HG03280 (cell line): ENCODE results near the gene PAK6.

Experiments
- ATAC-seq: cut with Tn5 transposase; IDR thresholded peaks from one replicate; pipeline ENCODE4 v1.9.1; 2021; ENCODE audit warnings: mild to moderate bottlenecking, moderate library complexity; ENCODE audit not compliant: unreplicated experiment

Gene PAK6

GRCh38 chr15:40241269-40242212, 2.7 kb downstream of the PAK6 start:
- ATAC-seq, result no peak

GRCh38 chr15:40242213-40242599, 3.3 kb downstream of the PAK6 start:
- ATAC-seq, result no peak

- ATAC-seq, result no peak
Measured at GRCh38 chr15:40242601-40243000, 3.7 kb downstream of the PAK6 start.

GRCh38 chr15:40243126-40243810, 4.4 kb downstream of the PAK6 start:
- no peak for ATAC-seq

- ATAC-seq, result no peak
Measured at GRCh38 chr15:40244961-40245523, 6.2 kb downstream of the PAK6 start.

- no peak for ATAC-seq
Measured at GRCh38 chr15:40245666-40246450, 7.0 kb downstream of the PAK6 start.

GRCh38 chr15:40246496-40247280, 7.8 kb downstream of the PAK6 start:
- ATAC-seq, result no peak

- ATAC-seq, result no peak
Measured at GRCh38 chr15:40247406-40247971, 8.6 kb downstream of the PAK6 start.

GRCh38 chr15:40248006-40248783, 9.3 kb downstream of the PAK6 start:
- ATAC-seq, result no peak

GRCh38 chr15:40249477-40250303, 10.8 kb downstream of the PAK6 start:
- no peak for ATAC-seq

- ATAC-seq, result no peak
Measured at GRCh38 chr15:40250304-40250656, 11.4 kb downstream of the PAK6 start.

GRCh38 chr15:40250771-40251483, 12.1 kb downstream of the PAK6 start:
- ATAC-seq, result no peak

- no peak for ATAC-seq
Measured at GRCh38 chr15:40251486-40252140, 12.8 kb downstream of the PAK6 start.

- no peak for ATAC-seq
Measured at GRCh38 chr15:40252141-40252437, 13.2 kb downstream of the PAK6 start.

- ATAC-seq, result no peak
Measured at GRCh38 chr15:40252438-40253166, 13.7 kb downstream of the PAK6 start.

- no peak for ATAC-seq
Measured at GRCh38 chr15:40253167-40253790, 14.4 kb downstream of the PAK6 start.
